T-cell (primary cell): ENCODE results near the gene ASB13. TPM values are rescaled to one million over a fixed set of nuclear protein-coding genes. Genes with fewer than 3 reads are reported as not detected.

Experiments
- ATAC-seq, 4 experiments: fragments of 200-7000 bp in 3 of 4; fragments of 150-1000 bp in 1 of 4; cut with Tn5 transposase; replicated peaks in 1 of 4; 1 replicate in 3 of 4; 2 replicates in 1 of 4; pipeline ENCODE4 v1.10.0; 2021; ENCODE audit warnings: moderate library complexity in 3 of 4, mild to moderate bottlenecking in 2 of 4, moderate number of reproducible peaks in 1 of 4
- CTCF ChIA-PET, 2 donors: fragments of 300-600 bp; sonication (Branson Sonifier 250); formaldehyde crosslinking; loops; one replicate each; lab custom pipeline; 2022; ENCODE audit warnings: antibody characterized with exemption in 2 of 2; lab: Charles Lee
- POLR2A ChIA-PET, 2 donors: fragments of 300-600 bp; sonication (Branson Sonifier 250); formaldehyde crosslinking; loops; one replicate each; lab custom pipeline; 2022; ENCODE audit warnings: antibody characterized with exemption in 2 of 2; lab: Charles Lee
- DNase-seq, 35 experiments: peaks; one replicate each; pipeline versions ENCODE4 v3.0.0 to v3.0.0-alpha.2; 2013 to 2023
- H3K27ac ChIP-seq: one replicate; pipeline ENCODE4 v1.5.1; 2013; ENCODE audit warnings: low read length
- H3K27me3 ChIP-seq, 2 experiments: replicated peaks in 1 of 2; 1 replicate in 1 of 2; 2 replicates in 1 of 2; pipeline versions ENCODE4 v1.6.1 to v1.7.0; 2013; ENCODE audit warnings: low read length in 1 of 2, mixed read lengths in 1 of 2; ENCODE audit not compliant: control insufficient read depth in 2 of 2, insufficient read depth in 2 of 2; ENCODE audit errors: extremely low read depth in 1 of 2
- H3K36me3 ChIP-seq, 2 donors: 1 replicate in 1 of 2; 2 replicates in 1 of 2; pipeline versions ENCODE4 v1.6.1 to v1.7.0; 2013; ENCODE audit warnings: low read length in 1 of 2; ENCODE audit not compliant: control insufficient read depth in 2 of 2, insufficient read depth in 1 of 2; ENCODE audit errors: extremely low read depth in 1 of 2
- H3K4me1 ChIP-seq, 2 experiments: 1 replicate in 1 of 2; 2 replicates in 1 of 2; pipeline versions ENCODE4 v1.6.1 to v1.7.0; 2013; ENCODE audit warnings: low read length in 2 of 2, mixed read lengths in 1 of 2; ENCODE audit not compliant: insufficient read depth in 2 of 2, control insufficient read depth in 1 of 2; ENCODE audit errors: extremely low read depth in 1 of 2
- H3K4me3 ChIP-seq, 2 donors: 1 replicate in 1 of 2; 2 replicates in 1 of 2; pipeline versions ENCODE4 v1.5.1 to v1.7.0; 2013; ENCODE audit warnings: mild to moderate bottlenecking in 2 of 2, low read length in 1 of 2, moderate library complexity in 1 of 2; ENCODE audit not compliant: control insufficient read depth in 1 of 2; ENCODE audit errors: extremely low read depth in 1 of 2
- H3K9me3 ChIP-seq: 2 replicates; pipeline ENCODE4 v1.7.0; 2013
- H3K27ac Mint-ChIP-seq, 2 donors: one replicate each; pipeline ENCODE4 v1.8.0; 2020 to 2021; ENCODE audit warnings: mild to moderate bottlenecking in 2 of 2, mixed read lengths in 2 of 2
- H3K27me3 Mint-ChIP-seq, 2 donors: one replicate each; pipeline ENCODE4 v1.8.0; 2021 to 2022; ENCODE audit warnings: mixed read lengths in 2 of 2
- H3K36me3 Mint-ChIP-seq: one replicate; pipeline ENCODE4 v1.8.0; 2021; ENCODE audit warnings: mixed read lengths
- H3K4me1 Mint-ChIP-seq, 3 donors: one replicate each; pipeline ENCODE4 v1.8.0; 2020 to 2022; ENCODE audit warnings: mixed read lengths in 3 of 3, mild to moderate bottlenecking in 1 of 3
- H3K4me3 Mint-ChIP-seq, 3 donors: one replicate each; pipeline ENCODE4 v1.8.0; 2020 to 2022; ENCODE audit warnings: mild to moderate bottlenecking in 3 of 3, mixed read lengths in 3 of 3, moderate library complexity in 3 of 3
- H3K9me3 Mint-ChIP-seq, 3 donors: one replicate each; pipeline ENCODE4 v1.8.0; 2020 to 2022; ENCODE audit warnings: mixed read lengths in 3 of 3
- WGBS: methylation state at CpG from one replicate; pipeline ENCODE4 v1.1.5; 2013; ENCODE audit warnings: missing lambda C conversion rate; ENCODE audit not compliant: insufficient coverage; 5-methylcytosine and 5-hydroxymethylcytosine counted together
- total RNA-seq, 35 experiments: library from RNA in 6 of 35; stranded (reverse) in 6 of 35; fragments of 120-200 nt in 1 of 35; gene quantifications; one replicate each; pipeline versions ENCODE4 v1.2.1 to v1.2.4 and lab custom pipeline; 2013 to 2026

The ASB13 gene
- total RNA-seq, 5 donors from 2014 or later (not counting 1 experiment from before 2014, with no cell fraction given) = 9.4 to 22.8 (median 14.1) TPM

DNA sequence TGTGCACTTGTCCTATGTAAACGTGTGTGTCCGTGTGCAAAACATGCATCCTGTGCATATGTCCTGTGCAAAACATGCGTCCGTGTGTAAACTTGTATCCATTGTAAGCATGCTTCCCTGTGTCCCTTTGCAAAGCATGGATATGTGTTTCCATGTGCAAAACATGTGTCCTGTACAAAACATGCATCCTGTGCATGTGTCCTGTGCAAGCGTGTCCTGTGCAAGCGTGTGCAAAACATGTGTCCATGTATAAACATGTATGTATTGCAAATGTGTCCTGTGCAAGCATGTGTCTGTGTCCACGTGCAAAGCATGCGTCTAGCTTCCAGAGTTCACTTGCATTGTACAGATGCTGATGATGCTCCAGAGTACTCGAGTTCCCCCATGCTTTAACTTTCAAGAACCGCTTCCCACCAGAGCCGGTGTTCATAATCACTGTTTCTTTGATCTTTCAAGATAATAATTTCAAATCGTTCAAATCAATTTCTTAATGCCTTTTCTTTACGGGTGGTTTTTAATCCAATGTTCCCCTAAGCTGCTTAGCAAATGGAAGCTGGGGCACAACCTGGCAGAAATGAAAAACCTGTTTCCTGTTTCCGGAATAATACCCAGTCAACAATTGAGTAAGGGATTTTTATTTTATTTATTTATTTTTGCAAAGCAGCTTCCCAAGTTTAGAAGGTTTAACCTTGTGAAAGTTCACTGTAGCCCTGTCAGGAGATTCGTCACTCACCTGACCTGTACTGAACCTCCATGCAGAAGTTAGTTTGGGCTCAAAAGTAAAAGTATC, 641 bp upstream of the ASB13 start:
- ATAC-seq = peak in 2 of 4 experiments; percentile 20 to 25
- Histone ChIP-seq H3K4me3 (peak overlapping the region; percentile 62 to 76), H3K9me3 (no peaks in the 10 kb centered on the region), H3K36me3 (no peaks in the 10 kb centered on the region), H3K4me1 (peaks cover 9 to 12% of the 10 kb centered on the region in 2 experiments), H3K27ac (no peak overlapping the region), H3K27me3 (no peaks in the 10 kb centered on the region)
- WGBS = 43% methylated on average over 14 of the region's 15 CpGs
- Mint-ChIP-seq H3K9me3 (no peaks in the 10 kb centered on the region), H3K4me1 (peaks cover 24 to 33% (median 26%) of the 10 kb centered on the region in 3 donors), H3K27ac (peak overlapping the region; percentile 74 to 82), H3K36me3 (no peaks in the 10 kb centered on the region), H3K27me3 (peaks cover 0 to 3% of the 10 kb centered on the region in 2 donors), H3K4me3 (peak overlapping the region; percentile 87 to 94 (median 91))
- ChIA-PET CTCF (interaction anchor here in 1 of 2 donors (0.5 kb wide), 1 partner anchor 214 kb away, joined by 3 read pairs; no protein-coding TSS in a partner anchor), POLR2A (no interaction called here)
- DNase-seq = no peak

DNA sequence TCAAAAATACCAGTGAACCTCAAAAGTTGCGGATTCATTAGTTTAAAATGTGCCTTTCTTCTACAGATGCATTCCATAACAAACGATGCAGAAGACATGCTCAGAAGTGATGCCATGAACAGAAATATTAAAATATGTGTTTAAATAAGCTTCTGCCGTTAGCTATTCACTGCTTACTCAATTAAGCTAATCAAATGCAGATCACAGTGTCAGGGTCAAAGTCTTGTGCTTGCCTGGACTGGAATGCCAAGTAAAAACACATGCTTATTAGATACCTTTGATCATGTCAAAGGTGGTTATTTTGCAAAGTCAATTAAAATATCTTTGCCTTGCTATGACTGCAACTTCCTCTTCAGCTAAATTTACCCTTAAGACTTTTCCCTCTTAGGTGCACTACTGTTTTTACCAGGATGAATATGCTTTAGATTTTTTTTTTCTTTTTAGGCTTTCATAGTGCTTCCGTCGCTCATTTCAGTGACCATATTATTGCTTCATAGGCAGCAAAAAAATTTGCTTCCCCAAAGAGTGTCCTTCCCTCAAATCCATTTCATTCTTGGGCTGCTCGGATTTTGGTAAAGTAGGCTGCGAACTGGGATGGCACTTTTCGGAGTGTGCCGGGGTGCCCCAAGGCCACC, 905 bp downstream of the ASB13 start:
- DNase-seq = no peak
- CTCF ChIA-PET = no interaction called here
- H3K27me3 Mint-ChIP-seq = no peaks in the 10 kb centered on the region

DNA sequence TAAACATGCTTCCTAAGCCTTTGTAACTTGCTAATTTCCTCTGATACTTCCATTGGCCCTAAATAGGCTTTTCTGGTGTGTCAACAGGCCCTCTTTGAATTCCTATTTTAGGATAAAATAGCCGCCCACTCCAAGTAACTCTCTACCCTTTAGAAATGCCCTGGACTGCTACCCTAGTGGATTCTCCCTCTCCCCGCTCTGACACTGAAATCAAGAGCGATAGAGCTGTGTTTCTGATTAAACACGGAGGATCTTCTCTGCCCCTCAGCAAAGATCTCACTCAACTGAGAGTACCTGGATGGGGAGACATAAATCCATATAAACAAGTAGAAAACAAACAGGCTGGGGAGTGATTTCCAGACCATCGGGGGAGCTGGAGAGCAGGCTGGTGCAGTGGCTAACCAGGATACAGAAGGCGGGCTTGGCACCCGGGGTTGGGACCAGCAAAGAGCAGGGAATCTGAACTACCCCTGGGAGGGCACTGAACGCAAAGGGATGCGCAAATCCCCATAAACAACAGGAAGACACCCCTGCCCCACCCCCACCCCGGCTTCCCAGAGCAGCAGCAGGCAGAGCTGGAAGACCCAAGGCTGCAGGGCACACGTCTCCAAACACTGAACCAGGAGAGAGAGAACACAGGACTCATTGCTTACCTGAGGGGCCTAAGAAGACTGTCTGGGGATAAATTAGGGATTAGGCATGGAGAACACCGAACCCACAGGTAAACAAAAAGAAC, 2.5 kb downstream of the ASB13 start:
- no peaks in the 10 kb centered on the region for H3K27me3 Mint-ChIP-seq
- peaks cover 40 to 49% (median 40%) of the 10 kb centered on the region in 3 donors for H3K4me1 Mint-ChIP-seq
- peaks cover 9 to 16% of the 10 kb centered on the region in 2 experiments for H3K4me1 ChIP-seq
- H3K27ac Mint-ChIP-seq = peak overlapping the region in 1 of 2 donors; percentile 2
- no peaks in the 10 kb centered on the region for H3K9me3 Mint-ChIP-seq
- 100% methylated on average over 2 of the region's 12 CpGs for WGBS
- H3K27ac ChIP-seq = no peak overlapping the region
- no peaks in the 10 kb centered on the region for H3K9me3 ChIP-seq
- H3K4me3 ChIP-seq = no peak overlapping the region
- H3K36me3 ChIP-seq = no peaks in the 10 kb centered on the region
- H3K36me3 Mint-ChIP-seq = no peaks in the 10 kb centered on the region
- no peak for DNase-seq
- ChIA-PET POLR2A (interaction anchor here in 1 of 2 donors (0.6 kb wide), 1 partner anchor 995 kb away, joined by 5 read pairs; no protein-coding TSS in a partner anchor), CTCF (no interaction called here)
- peak overlapping the region in 1 of 3 donors; percentile 11 for H3K4me3 Mint-ChIP-seq
- no peak for ATAC-seq
- H3K27me3 ChIP-seq = no peaks in the 10 kb centered on the region

More for the DNA sequence above, 905 bp downstream of the ASB13 start:
- H3K36me3 Mint-ChIP-seq = no peaks in the 10 kb centered on the region
- Histone ChIP-seq H3K9me3 (no peaks in the 10 kb centered on the region), H3K27me3 (no peaks in the 10 kb centered on the region), H3K4me3 (peak overlapping the region; percentile 62 to 76), H3K4me1 (peaks cover 9 to 12% of the 10 kb centered on the region in 2 experiments), H3K36me3 (no peaks in the 10 kb centered on the region), H3K27ac (no peak overlapping the region)
- 21% methylated on average over 4 of the region's 9 CpGs for WGBS
- no peaks in the 10 kb centered on the region for H3K9me3 Mint-ChIP-seq
- peak overlapping the region; percentile 80 to 91 (median 85) for H3K4me3 Mint-ChIP-seq
- ATAC-seq = peak in 1 of 4 experiments; percentile 18
- POLR2A ChIA-PET = interaction anchor here (0.6 to 0.8 kb wide), 3 partner anchors 16 to 885 kb away, joined by 3 to 4 read pairs (median 3); no protein-coding TSS in a partner anchor
- H3K4me1 Mint-ChIP-seq = peaks cover 26 to 36% (median 29%) of the 10 kb centered on the region in 3 donors
- peak overlapping the region; percentile 41 to 87 for H3K27ac Mint-ChIP-seq

DNA sequence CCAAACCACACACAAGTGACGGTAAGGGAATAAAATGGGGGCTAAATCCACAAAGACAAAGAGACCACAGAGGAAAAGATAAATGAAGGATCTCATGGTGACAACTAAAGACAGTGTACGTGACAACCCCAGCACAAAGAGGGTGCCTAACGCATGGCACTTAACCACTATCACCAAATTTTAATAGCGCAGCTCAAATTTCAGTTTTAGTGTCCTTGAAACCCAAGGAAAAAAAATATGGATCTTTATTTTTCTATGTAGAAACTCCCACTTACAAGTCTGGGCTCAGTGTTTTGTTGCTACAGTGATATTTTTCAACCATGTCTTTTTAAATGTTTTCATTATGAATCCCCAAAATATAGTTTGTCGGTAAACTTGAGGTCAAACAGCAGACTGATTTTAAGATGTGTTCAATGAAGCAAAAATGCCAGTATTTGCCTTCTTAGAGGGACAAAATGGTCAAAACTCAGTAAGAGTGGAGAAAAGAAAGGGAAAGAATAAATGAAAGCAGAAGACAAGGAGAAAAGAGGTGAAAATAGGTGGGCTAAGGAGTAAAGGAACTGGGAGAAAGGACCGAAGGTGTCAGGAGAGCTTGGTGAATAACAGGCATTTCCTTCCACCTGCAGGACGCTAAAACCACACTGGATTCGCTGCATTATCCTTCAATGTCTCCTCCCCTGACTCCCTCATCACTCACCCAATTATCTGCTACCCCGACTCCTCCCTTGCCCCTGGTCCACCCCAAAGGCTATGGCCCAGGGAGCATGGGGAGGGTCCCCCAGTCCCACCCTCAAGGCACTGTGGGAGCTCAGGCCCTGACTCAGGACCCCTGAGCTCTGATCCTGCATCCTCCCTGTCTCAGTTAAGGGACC, 3.5 kb downstream of the ASB13 start:
- peaks cover 9 to 16% of the 10 kb centered on the region in 2 experiments for H3K4me1 ChIP-seq
- Mint-ChIP-seq H3K27ac (peak overlapping the region in 1 of 2 donors; percentile 18), H3K4me3 (no peak overlapping the region), H3K9me3 (no peaks in the 10 kb centered on the region), H3K36me3 (no peaks in the 10 kb centered on the region), H3K27me3 (no peaks in the 10 kb centered on the region), H3K4me1 (peaks cover 40 to 52% (median 43%) of the 10 kb centered on the region in 3 donors)
- H3K27me3 ChIP-seq = no peaks in the 10 kb centered on the region
- ATAC-seq = no peak
- no peak for DNase-seq
- no peak overlapping the region for H3K27ac ChIP-seq
- H3K9me3 ChIP-seq = no peaks in the 10 kb centered on the region
- no peaks in the 10 kb centered on the region for H3K36me3 ChIP-seq
- ChIA-PET CTCF (no interaction called here), POLR2A (no interaction called here)
- no peak overlapping the region for H3K4me3 ChIP-seq
- 86% methylated on average over 1 of the region's 9 CpGs for WGBS

DNA sequence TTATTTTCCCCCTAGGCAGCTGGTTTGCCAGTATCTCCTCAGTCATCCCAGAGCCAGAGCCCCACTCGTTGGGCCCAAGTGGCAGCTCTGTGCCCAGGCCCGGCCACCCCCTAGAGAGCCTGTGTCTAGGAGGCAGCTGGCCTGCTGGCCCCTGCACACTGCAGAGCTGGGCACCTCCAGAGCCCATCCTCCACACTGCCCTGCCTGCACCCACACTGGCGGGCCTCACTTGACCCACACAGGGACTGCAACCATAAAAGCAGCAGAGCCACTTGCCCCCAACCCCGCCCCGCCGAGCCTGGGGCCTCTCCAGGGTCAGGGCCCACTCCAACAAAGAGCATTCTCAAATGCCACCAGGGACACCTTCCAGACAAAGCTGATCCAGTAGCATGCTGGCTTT, 5.4 kb downstream of the ASB13 start:
- ChIA-PET CTCF (no interaction called here), POLR2A (no interaction called here)
- Mint-ChIP-seq H3K27ac (no peak overlapping the region), H3K27me3 (no peaks in the 10 kb centered on the region), H3K9me3 (no peaks in the 10 kb centered on the region), H3K4me1 (peaks cover 48 to 58% (median 49%) of the 10 kb centered on the region in 3 donors), H3K4me3 (no peak overlapping the region), H3K36me3 (no peaks in the 10 kb centered on the region)
- DNase-seq = no peak
- 95% methylated on average over 5 of the region's 6 CpGs for WGBS
- H3K36me3 ChIP-seq = no peaks in the 10 kb centered on the region
- no peaks in the 10 kb centered on the region for H3K9me3 ChIP-seq
- ATAC-seq = no peak
- peaks cover 9 to 15% of the 10 kb centered on the region in 2 experiments for H3K4me1 ChIP-seq
- H3K27me3 ChIP-seq = no peaks in the 10 kb centered on the region
- H3K4me3 ChIP-seq = no peak overlapping the region
- no peak overlapping the region for H3K27ac ChIP-seq
